ENCODE results near the gene FSIP1. TPM values are rescaled to one million over a fixed set of nuclear protein-coding genes. Genes with fewer than 3 reads are reported as not detected.

FSIP1 gene
- total RNA-seq, 4 donors from 2014 or later = 1.9 to 8.6 (median 5.6) TPM; not detected in 1

DNA sequence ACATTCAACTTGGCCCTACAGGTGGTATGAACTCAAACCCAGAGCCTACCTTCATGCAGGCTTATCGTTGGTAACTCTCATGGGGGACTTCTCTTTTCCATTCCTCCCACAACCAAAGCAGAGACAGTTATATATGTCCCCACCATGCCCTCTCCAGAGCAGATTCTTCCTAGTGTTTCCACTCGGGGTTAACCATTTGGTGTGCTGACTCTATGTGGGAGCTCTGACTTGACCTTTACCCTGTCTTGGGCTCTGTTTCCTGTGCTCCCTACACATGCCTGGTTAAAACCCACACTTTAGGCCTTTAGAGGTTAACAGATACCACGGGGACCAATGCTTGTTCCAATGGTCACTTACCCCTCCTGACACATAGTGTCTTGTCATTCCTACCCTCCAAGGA is 80.7 kb downstream of the FSIP1 start:
- WGBS, 2 donors (ENCODE audit: low coverage in 1 of 2) = 85 to 92% methylated on average over 2 to 3 of the region's 3 CpGs
- in situ Hi-C loops (cut with MboI; ENCODE audit: low pct_ligation_motif_present in 1 of 4, low pct_unique_long_range_greater_than_20kb in 1 of 4, low sequenced_read_pairs in 3 of 4) (no loop called here), intact Hi-C loops (cut with DNase I; ENCODE audit: low total_unique reads) (no loop called here)
- no peak overlapping the region for H3K4me3 ChIP-seq
- no peaks in the 10 kb centered on the region for H3K36me3 ChIP-seq
- H3K4me1 ChIP-seq = no peaks in the 10 kb centered on the region
- no peak overlapping the region for H3K27ac ChIP-seq
- DNase-seq = no peak
- TF ChIP-seq, protein P1, sequence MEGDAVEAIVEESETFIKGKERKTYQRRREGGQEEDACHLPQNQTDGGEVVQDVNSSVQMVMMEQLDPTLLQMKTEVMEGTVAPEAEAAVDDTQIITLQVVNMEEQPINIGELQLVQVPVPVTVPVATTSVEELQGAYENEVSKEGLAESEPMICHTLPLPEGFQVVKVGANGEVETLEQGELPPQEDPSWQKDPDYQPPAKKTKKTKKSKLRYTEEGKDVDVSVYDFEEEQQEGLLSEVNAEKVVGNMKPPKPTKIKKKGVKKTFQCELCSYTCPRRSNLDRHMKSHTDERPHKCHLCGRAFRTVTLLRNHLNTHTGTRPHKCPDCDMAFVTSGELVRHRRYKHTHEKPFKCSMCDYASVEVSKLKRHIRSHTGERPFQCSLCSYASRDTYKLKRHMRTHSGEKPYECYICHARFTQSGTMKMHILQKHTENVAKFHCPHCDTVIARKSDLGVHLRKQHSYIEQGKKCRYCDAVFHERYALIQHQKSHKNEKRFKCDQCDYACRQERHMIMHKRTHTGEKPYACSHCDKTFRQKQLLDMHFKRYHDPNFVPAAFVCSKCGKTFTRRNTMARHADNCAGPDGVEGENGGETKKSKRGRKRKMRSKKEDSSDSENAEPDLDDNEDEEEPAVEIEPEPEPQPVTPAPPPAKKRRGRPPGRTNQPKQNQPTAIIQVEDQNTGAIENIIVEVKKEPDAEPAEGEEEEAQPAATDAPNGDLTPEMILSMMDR (IDR thresholded peaks at IDR 0.05) = no peak
- TF ChIP-seq POLR2A (IDR thresholded peaks at IDR 0.05) = no peak
- no peak for TF ChIP-seq EP300 (IDR thresholded peaks at IDR 0.05; ENCODE audit: low read depth)
- no peak for TF ChIP-seq POLR2AphosphoS5 (IDR thresholded peaks at IDR 0.05)
- H3K27me3 ChIP-seq = no peaks in the 10 kb centered on the region
- H3K9me3 ChIP-seq = no peaks in the 10 kb centered on the region

DNA sequence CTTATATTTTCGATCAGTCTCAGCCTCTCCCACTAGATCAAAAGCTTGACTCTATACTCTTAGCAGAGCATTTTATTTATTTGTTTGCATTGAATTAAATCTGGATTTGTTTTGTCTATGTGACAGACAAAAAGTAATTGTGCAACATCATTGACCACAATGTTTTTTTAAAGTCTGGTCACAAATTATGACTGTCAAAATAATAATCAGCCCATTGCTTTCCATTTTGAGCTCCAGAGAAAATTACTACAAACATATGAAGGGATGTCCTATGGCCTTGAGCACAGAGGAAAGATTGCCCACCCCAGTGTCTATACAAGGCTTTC is 82.3 kb downstream of the FSIP1 start:
- TF ChIP-seq EP300 (IDR thresholded peaks at IDR 0.05; ENCODE audit: low read depth) = no peak
- no peak for TF ChIP-seq POLR2AphosphoS5 (IDR thresholded peaks at IDR 0.05)
- TF ChIP-seq POLR2A (IDR thresholded peaks at IDR 0.05) = no peak
- TF ChIP-seq, protein P1 (IDR thresholded peaks at IDR 0.05) = no peak
- no peak overlapping the region for H3K27ac ChIP-seq
- DNase-seq = no peak
- H3K27me3 ChIP-seq = no peaks in the 10 kb centered on the region
- H3K4me1 ChIP-seq = no peaks in the 10 kb centered on the region
- WGBS, 2 donors (ENCODE audit: low coverage in 1 of 2) = 88 to 89% methylated on average over 1 of the region's 1 CpG
- intact Hi-C loops (cut with DNase I; ENCODE audit: low total_unique reads) = no loop called here
- no peaks in the 10 kb centered on the region for H3K36me3 ChIP-seq
- in situ Hi-C loops (cut with MboI; ENCODE audit: low pct_ligation_motif_present in 1 of 4, low pct_unique_long_range_greater_than_20kb in 1 of 4, low sequenced_read_pairs in 3 of 4) = no loop called here
- no peak overlapping the region for H3K4me3 ChIP-seq
- H3K9me3 ChIP-seq = no peaks in the 10 kb centered on the region

DNA sequence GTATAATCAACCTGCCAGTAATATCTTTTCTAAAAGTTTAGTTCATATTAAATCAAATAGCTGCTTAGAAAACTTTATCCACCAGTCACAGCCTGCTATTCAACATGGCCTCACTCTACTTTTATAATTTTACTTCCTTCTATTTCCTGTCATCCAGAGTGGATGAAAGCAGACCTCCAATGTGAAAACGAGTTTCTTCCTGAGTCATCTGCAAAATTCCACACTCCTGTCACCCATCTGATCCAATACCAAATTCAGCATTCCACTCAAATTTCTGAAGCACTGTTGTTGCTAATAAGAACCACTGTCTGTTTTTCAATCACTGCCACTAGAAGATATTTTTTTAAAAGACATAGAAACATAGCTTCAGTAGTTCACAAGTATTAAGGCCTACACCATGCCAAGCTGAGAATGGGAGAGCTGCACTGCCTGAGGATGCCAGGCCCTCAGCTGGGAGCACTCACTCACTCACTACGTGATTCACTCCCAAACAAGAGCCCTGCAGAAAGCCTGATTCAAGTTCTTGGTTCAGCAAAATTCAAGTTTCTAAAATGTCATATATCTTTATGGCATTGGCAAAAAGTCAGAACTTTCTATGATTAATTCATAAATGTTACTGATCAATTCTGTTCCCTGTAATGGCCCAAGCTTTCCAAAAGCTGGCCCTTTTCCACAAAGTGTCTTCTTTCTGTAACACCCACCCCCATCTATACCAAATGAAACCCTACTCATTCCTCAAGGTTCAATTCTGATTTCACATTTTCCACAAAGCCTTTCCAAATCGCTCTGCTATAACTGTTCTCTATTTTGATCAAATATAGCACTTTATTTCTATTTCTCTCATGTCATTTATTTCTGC is 82.9 kb downstream of the FSIP1 start:
- intact Hi-C loops (cut with DNase I; ENCODE audit: low total_unique reads) = no loop called here
- Histone ChIP-seq H3K27ac (no peak overlapping the region), H3K4me1 (no peaks in the 10 kb centered on the region), H3K9me3 (no peaks in the 10 kb centered on the region), H3K36me3 (no peaks in the 10 kb centered on the region), H3K27me3 (no peaks in the 10 kb centered on the region), H3K4me3 (no peak overlapping the region)
- TF ChIP-seq POLR2AphosphoS5 (IDR thresholded peaks at IDR 0.05) = no peak
- TF ChIP-seq, protein P1 (IDR thresholded peaks at IDR 0.05) = no peak
- no peak for TF ChIP-seq EP300 (IDR thresholded peaks at IDR 0.05; ENCODE audit: low read depth)
- TF ChIP-seq POLR2A (IDR thresholded peaks at IDR 0.05) = no peak
- DNase-seq = no peak
- in situ Hi-C loops (cut with MboI; ENCODE audit: low pct_ligation_motif_present in 1 of 4, low pct_unique_long_range_greater_than_20kb in 1 of 4, low sequenced_read_pairs in 3 of 4) = no loop called here
- 67 to 70% methylated on average over 3 of the region's 3 CpGs for WGBS, 2 donors (ENCODE audit: low coverage in 1 of 2)

DNA sequence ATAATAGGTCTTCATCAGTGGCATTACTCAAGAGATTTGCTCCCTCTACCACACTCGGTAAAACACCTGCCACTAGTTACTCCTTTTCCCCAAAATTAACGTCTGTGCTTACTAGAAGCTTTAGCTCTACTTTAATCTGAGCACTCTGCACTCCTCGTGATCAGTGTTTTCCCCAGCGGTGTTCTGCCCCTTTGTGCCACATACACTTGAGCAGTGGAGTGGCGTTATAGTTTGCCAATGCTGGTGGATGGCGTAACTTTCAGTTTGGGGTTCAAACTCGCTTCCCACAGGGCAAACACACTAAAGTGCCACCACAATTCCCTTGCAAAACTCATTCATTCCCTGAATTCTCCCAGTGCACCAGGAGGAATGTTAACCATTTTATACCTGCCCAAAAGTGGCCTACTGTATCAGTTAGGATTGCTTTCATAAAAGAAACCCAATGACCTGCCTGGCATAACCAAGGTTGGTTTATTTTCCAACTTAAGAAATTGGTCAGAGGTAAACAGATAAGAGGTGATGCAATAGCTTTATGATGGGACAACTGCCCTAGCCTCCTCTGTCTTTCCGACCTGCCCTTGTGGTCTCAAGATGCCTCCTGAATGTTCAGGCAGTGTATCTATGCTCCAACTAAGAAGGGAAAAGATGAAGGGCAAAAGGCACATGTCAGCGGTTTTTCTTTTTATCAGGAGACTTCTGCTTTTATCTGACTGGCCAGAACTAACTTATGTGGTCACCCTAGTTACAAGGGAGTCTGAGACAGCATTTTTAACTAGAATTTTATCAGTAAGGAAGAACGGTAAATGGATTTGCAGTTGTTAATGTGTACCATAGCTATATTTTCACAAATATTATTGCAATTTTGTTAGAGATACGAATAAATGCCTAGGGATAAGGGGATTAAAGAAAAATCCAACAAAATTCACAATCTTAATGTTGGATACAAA is 83.9 kb downstream of the FSIP1 start:
- no peaks in the 10 kb centered on the region for H3K27me3 ChIP-seq
- intact Hi-C loops (cut with DNase I; ENCODE audit: low total_unique reads) (no loop called here), in situ Hi-C loops (cut with MboI; ENCODE audit: low pct_ligation_motif_present in 1 of 4, low pct_unique_long_range_greater_than_20kb in 1 of 4, low sequenced_read_pairs in 3 of 4) (no loop called here)
- no peak overlapping the region for H3K27ac ChIP-seq
- 87 to 91% methylated on average over 9 to 11 of the region's 11 CpGs for WGBS, 2 donors (ENCODE audit: low coverage in 1 of 2)
- H3K9me3 ChIP-seq = no peaks in the 10 kb centered on the region
- H3K4me1 ChIP-seq = no peaks in the 10 kb centered on the region
- TF ChIP-seq POLR2AphosphoS5 (IDR thresholded peaks at IDR 0.05) (no peak), EP300 (IDR thresholded peaks at IDR 0.05; ENCODE audit: low read depth) (no peak), POLR2A (IDR thresholded peaks at IDR 0.05) (no peak)
- TF ChIP-seq, protein P1 (IDR thresholded peaks at IDR 0.05) = no peak
- no peak overlapping the region for H3K4me3 ChIP-seq
- no peaks in the 10 kb centered on the region for H3K36me3 ChIP-seq
- no peak for DNase-seq
